Nucleus accumbens (tissue), 56 donors: ENCODE measurements around the gene RFX3.
A peak's percentile ranks its signal among the peaks of the same experiment; 100 is the strongest.

Source experiments
- DNase-seq, 56 donors: peaks; one replicate each; lab custom pipeline; 2025; lab: John Stamatoyannopoulos, UW

RFX3 gene

GRCh38 chr9:3441197-3441816, 84.5 kb downstream of the RFX3 start:
- DNase-seq = peak in 10 of 56 donors; percentile 2 to 21 (median 5)

DNA sequence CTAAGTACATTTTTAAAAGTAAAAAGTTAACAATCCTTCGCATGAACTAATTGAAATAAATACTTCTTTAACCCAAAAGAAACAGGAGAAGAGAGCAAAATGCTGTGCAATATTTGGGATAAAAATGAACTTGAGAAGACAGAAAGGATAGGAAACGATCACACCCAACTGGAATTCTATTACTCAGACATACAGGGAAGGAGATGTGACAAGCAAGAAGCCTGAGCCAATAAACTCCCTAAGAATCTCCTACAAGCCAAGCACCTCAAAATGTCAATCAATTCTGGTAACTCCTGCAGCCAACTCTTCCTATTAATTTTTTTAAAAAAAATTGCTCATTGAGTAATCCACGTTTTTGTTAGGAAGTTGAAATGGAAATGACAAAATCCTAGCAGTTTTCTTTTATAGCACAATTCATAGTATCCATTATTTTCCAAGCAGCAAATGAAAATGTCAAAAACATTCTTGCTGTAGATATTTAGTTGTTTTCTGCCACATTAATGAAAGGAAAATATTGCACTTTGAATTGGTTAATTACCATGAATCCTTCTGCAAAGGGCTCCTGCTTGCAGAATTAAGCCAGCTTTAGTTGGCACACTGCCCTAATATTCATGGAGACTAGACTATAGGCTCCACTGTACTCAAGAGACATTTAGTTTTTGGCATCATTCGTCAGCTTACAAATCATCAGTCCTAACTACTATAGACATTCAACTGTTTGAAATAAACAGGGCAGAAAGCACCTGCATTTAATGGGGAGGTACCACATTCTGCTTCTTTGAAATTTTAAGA, 89.0 kb downstream of the RFX3 start:
- DNase-seq = peak in 1 of 56 donors; percentile 1

DNA sequence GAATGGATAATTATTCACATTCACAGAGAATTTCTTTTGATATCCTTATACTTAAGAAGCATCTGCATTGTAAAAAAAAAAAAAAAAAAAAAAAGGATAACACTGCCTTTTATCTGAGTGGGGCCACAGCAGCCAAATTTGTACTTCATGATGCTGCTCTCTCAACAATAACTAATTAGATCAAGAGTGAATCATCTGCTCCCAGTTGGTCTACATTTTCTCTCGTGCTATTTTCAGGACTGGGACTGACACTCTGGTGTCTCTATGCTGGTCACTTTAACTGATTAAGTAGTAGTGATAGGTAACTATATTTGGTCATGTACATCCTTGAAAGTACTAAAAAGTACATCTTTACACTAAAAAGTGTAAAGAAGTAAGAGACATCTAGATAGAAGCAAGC, 90.1 kb downstream of the RFX3 start:
- no peak for DNase-seq

GRCh38 chr9:3434594-3434993, 91.2 kb downstream of the RFX3 start:
- no peak for DNase-seq

DNA sequence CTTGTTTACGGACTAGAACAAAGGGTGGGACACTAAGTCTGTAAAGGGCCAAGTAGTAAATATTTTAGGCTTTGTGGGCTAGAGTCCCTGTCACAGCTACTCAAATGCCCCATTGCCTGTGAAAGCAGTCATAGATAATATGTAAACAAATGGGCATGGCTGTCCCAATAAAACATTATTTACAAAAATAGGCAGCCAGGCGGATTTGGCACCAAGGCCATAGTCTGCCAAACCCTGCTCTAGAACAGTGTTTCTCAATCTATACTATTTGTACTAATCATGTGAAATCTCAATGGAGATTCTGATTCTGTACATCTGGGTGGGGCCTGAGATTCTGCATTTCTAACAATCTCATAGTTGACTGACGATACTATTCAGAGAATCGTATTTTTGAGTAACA, 92.0 kb downstream of the RFX3 start:
- DNase-seq = no peak

GRCh38 chr9:3433066-3433465, 92.7 kb downstream of the RFX3 start:
- no peak for DNase-seq

DNA sequence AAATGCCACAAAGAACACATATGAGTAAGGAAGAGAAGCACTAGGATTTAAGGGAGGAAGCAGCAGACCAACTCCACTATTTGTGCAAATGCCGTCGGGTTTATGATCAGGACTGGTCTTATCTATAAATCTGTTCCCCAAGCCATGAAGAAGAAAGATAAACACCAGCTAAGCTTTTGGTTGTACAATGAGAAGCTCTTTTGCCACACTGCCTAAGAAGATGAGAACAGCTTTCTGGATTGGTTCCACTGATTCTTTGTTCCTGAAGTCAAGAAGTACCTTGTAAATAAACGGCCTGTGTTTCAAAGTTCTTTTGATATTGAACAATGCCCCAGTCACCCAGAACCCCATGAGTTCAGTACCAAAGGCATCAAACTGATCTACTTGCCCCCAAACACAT, 93.9 kb downstream of the RFX3 start:
- no peak for DNase-seq

GRCh38 chr9:3419893-3420292, 105.9 kb downstream of the RFX3 start:
- peak in 8 of 56 donors; percentile 6 to 33 (median 18) for DNase-seq

- no peak for DNase-seq
These were observed 109.9 kb downstream of the RFX3 start for GRCh38 chr9:3415906-3416305.

DNA sequence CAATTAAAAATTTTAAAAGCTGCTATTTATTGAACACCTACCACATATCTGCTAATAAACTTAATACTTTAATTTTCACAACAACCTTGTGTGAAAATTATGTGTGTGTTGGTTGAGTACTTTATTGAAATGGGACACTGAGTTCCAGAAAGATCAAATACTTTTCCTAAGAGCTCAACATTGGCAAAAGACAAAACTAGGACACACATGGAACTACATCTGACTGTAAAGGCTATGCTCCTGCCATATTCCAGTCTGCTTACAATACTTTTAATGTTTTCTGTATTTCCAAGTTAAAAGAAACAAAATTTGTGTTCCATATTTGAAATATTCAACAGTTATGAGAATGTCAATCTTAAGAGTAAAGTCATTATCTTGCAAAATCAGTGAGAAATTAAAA, 111.8 kb downstream of the RFX3 start:
- DNase-seq = no peak

GRCh38 chr9:3410461-3410860, 115.3 kb downstream of the RFX3 start:
- no peak for DNase-seq

- DNase-seq = no peak
These were observed 116.3 kb downstream of the RFX3 start for GRCh38 chr9:3409453-3409852.

- no peak for DNase-seq
These were observed 122.5 kb downstream of the RFX3 start for GRCh38 chr9:3403315-3403714.

- DNase-seq = peak in 8 of 56 donors; percentile 6 to 45 (median 18)
These were observed 124.4 kb downstream of the RFX3 start for GRCh38 chr9:3401221-3401954.

DNA sequence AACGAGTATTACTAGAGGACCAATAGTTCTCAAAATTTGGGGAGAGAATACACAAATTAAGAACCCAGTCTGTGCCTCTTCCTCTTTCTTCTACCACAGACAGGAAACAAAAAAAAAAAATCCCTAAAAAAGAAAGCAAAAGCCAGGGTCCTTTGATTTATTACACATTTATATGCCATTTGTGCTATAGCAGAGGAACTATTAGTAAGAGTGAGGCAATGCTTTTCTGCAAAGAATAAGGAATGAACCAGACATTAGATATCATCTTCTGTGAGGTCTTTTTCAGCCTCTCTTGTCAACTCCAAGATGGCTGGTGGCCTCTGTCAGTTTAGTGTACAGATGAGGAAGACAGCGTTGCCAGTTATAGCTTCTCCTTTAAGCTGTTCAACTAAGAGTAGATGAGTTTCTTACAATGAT, 127.6 kb downstream of the RFX3 start:
- peak in 1 of 56 donors; percentile 20 for DNase-seq

- no peak for DNase-seq
These were observed 128.0 kb downstream of the RFX3 start for GRCh38 chr9:3397766-3398165.

DNA sequence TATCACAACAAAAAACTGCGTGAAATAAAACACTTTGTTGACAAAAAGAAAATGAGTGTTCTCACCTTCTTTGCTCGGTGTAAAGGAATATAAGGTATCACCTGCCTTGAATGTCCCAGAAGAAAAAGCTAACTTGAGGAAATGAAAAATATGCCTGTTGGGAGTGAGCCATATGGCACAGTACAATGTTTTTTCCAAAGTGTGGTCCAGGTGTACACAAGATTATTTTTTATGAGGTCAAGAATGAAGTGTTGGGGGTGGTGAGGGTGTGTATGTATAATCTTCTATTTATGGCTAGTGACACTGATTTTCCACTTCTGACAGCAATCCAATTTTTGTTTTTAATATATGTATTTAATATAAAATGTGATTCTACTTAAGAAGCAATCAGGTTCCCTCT, 134.4 kb downstream of the RFX3 start:
- no peak for DNase-seq

DNA sequence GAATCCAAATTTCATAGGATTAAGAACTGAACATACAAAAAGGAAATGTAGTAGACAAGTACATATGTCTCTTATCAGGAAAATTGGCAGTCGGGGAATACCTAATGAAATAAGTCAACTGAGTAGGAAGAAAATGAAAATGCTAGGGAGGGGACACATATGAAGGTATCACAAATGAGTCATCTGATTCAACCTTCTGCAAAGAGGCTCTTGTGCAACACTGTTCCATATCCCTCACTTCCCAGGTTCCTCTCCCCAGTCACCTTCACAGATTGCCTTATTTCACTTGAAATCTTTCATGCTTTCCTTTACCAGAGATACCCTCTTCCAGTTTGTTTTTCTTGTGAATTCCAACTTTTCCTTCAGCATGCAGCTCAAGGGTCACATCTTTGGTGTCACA, 139.0 kb downstream of the RFX3 start:
- DNase-seq = no peak

- no peak for DNase-seq
These were observed 139.9 kb downstream of the RFX3 start for GRCh38 chr9:3385871-3386270.

GRCh38 chr9:3371842-3372241, 154.0 kb downstream of the RFX3 start:
- no peak for DNase-seq

GRCh38 chr9:3370715-3371114, 155.1 kb downstream of the RFX3 start:
- no peak for DNase-seq

- DNase-seq = no peak
These were observed 158.6 kb downstream of the RFX3 start for GRCh38 chr9:3367185-3367584.
